PFSK-1 (cell line): ENCODE data around the gene AP3D1.

Experiments
- POLR2AphosphoS5 ChIP-seq: IDR thresholded peaks from 2 replicates; pipeline ENCODE4 v1.6.1; 2012; ENCODE audit warnings: low read depth, mild to moderate bottlenecking, control low read depth, low read length, moderate library complexity
- TAF1 ChIP-seq: IDR thresholded peaks from 2 replicates; pipeline ENCODE4 v1.6.1; 2012; ENCODE audit warnings: low read length, control low read depth, borderline replicate concordance; ENCODE audit not compliant: insufficient read depth
- TF ChIP-seq, protein P1 (sequence below), 2 experiments: IDR thresholded peaks; 2 replicates each; pipeline versions ENCODE4 v1.6.1 to v1.8.0; 2011 to 2012; ENCODE audit warnings: low read depth in 2 of 2, low read length in 2 of 2, control low read depth in 1 of 2, inconsistent platforms in 1 of 2, mild to moderate bottlenecking in 1 of 2, moderate library complexity in 1 of 2; ENCODE audit not compliant: insufficient read depth in 1 of 2

GRCh38 chr19:2191456-2192310, 40.3 kb upstream of the AP3D1 start:
- TF ChIP-seq, protein P1, sequence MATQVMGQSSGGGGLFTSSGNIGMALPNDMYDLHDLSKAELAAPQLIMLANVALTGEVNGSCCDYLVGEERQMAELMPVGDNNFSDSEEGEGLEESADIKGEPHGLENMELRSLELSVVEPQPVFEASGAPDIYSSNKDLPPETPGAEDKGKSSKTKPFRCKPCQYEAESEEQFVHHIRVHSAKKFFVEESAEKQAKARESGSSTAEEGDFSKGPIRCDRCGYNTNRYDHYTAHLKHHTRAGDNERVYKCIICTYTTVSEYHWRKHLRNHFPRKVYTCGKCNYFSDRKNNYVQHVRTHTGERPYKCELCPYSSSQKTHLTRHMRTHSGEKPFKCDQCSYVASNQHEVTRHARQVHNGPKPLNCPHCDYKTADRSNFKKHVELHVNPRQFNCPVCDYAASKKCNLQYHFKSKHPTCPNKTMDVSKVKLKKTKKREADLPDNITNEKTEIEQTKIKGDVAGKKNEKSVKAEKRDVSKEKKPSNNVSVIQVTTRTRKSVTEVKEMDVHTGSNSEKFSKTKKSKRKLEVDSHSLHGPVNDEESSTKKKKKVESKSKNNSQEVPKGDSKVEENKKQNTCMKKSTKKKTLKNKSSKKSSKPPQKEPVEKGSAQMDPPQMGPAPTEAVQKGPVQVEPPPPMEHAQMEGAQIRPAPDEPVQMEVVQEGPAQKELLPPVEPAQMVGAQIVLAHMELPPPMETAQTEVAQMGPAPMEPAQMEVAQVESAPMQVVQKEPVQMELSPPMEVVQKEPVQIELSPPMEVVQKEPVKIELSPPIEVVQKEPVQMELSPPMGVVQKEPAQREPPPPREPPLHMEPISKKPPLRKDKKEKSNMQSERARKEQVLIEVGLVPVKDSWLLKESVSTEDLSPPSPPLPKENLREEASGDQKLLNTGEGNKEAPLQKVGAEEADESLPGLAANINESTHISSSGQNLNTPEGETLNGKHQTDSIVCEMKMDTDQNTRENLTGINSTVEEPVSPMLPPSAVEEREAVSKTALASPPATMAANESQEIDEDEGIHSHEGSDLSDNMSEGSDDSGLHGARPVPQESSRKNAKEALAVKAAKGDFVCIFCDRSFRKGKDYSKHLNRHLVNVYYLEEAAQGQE (IDR thresholded peaks at IDR 0.05; ENCODE audit: insufficient read depth in 1 of 2, low read depth in 2 of 2, low read length in 2 of 2), result no peak
- no peak for TF ChIP-seq POLR2AphosphoS5
- TF ChIP-seq TAF1, result no peak
